Activated CD4-positive, alpha-beta memory T cell treated with anti-CD3 and anti-CD28 coated beads, Interleukin-2, amount 10 ng/mL, durations not matched to agents 7 days and 5 days (primary cell): ENCODE results near the gene GNRH2. TPM values are rescaled to one million over a fixed set of nuclear protein-coding genes. Genes with fewer than 3 reads are reported as not detected.
"Not testable (repeated sequence)": the region's sequence is repeated elsewhere in the genome, so short reads cannot be mapped to it uniquely, and the experiment has no call there.

ENCODE experiments used
- CTCF ChIA-PET: fragments of 350-600 bp; sonication (Branson Sonifier 250); formaldehyde crosslinking; loops from one replicate; lab custom pipeline; 2021; ENCODE audit warnings: antibody characterized with exemption, inconsistent platforms; lab: Charles Lee
- POLR2A ChIA-PET: fragments of 350-600 bp; sonication (Branson Sonifier 250); formaldehyde crosslinking; loops from one replicate; lab custom pipeline; 2021; ENCODE audit warnings: antibody characterized with exemption; lab: Charles Lee
- DNase-seq: peaks from one replicate; pipeline ENCODE4 v3.0.0-alpha.2; 2020
- H3K27ac Mint-ChIP-seq: one replicate; pipeline ENCODE4 v1.8.0; 2021; ENCODE audit warnings: mild to moderate bottlenecking, mixed read lengths
- H3K27me3 Mint-ChIP-seq: one replicate; pipeline ENCODE4 v1.8.0; 2021; ENCODE audit warnings: mixed read lengths
- H3K36me3 Mint-ChIP-seq: one replicate; pipeline ENCODE4 v1.8.0; 2021; ENCODE audit warnings: low read depth, mixed read lengths
- H3K4me1 Mint-ChIP-seq: one replicate; pipeline ENCODE4 v1.8.0; 2021; ENCODE audit warnings: mixed read lengths
- H3K4me3 Mint-ChIP-seq: one replicate; pipeline ENCODE4 v1.8.0; 2021; ENCODE audit warnings: mild to moderate bottlenecking, mixed read lengths
- H3K9me3 Mint-ChIP-seq: one replicate; pipeline ENCODE4 v1.8.0; 2021; ENCODE audit warnings: mixed read lengths
- total RNA-seq, 2 experiments: library from RNA; stranded (reverse); gene quantifications; one replicate each; pipeline ENCODE4 v1.2.3, GENCODE V29; 2021

The GNRH2 gene
- total RNA-seq, 2 experiments from 2014 or later, result 2.3 to 3.0 TPM

DNA sequence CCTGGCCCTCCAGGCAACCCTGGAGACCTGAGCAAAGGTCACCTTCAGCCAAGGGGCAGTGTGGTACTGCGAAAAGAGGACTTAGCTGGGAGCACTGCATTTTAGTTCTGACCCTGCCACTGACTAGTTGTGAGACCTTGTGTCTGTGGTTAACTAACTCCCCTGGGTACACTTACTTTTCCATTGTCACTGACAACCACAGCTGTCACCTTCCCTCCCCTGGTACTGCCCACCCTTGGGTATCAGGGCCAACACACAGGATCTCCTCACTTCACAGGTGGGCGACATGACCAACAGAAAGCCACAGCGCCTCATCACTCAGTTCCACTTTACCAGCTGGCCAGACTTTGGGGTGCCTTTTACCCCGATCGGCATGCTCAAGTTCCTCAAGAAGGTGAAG lies 21.6 kb upstream of the GNRH2 start:
- POLR2A ChIA-PET, result no interaction called here
- CTCF ChIA-PET, result no interaction called here
- H3K27me3 Mint-ChIP-seq, result no peaks in the 10 kb centered on the region
- DNase-seq, result no peak
- peaks cover 2% of the 10 kb centered on the region for H3K4me1 Mint-ChIP-seq
- H3K9me3 Mint-ChIP-seq, result no peaks in the 10 kb centered on the region
- peaks cover 60% of the 10 kb centered on the region for H3K36me3 Mint-ChIP-seq
- H3K4me3 Mint-ChIP-seq, result no peak overlapping the region
- H3K27ac Mint-ChIP-seq, result peak overlapping the region; percentile 3

DNA sequence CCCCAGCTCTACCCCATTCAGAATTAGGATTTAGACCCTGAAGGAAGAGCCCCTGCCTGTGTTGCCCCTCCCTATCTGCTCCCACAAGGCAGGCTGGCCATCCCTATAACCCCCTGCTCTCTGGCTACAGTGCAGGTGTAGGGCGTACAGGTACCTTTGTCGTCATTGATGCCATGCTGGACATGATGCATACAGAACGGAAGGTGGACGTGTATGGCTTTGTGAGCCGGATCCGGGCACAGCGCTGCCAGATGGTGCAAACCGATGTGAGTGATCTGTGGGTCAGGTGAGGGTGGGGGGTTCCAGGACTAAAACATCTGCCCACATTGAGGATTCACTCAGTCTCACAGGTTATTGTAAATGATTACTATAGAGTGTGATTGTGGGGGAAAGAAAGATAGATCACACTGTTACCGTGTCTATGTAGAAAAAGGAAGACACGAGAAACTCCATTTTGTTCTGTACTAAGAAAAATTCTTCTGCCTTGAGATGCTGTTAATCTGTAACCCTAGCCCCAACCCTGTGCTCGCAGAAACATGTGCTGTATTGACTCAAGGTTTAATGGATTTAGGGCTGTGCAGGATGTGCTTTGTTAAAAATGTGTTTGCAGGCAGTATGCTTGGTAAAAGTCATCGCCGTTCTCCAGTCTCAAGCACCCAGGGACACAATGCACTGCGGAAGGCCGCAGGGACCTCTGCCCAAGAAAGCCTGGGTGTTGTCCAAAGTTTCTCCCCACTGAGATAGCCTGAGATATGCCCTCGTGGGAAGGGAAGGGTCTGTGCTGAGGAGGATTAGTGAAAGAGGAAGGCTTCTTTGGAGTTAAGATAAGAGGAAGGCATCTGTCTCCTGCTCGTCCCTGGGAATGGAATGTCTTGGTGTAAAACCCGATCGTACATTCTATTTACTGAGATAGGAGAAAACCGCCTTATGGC lies 20.6 kb upstream of the GNRH2 start:
- DNase-seq, H3K9me3 Mint-ChIP-seq, POLR2A ChIA-PET, H3K27me3 Mint-ChIP-seq, H3K27ac Mint-ChIP-seq, CTCF ChIA-PET, H3K4me1 Mint-ChIP-seq, H3K4me3 Mint-ChIP-seq: not testable (repeated sequence)
- peaks cover 59% of the 10 kb centered on the region for H3K36me3 Mint-ChIP-seq

DNA sequence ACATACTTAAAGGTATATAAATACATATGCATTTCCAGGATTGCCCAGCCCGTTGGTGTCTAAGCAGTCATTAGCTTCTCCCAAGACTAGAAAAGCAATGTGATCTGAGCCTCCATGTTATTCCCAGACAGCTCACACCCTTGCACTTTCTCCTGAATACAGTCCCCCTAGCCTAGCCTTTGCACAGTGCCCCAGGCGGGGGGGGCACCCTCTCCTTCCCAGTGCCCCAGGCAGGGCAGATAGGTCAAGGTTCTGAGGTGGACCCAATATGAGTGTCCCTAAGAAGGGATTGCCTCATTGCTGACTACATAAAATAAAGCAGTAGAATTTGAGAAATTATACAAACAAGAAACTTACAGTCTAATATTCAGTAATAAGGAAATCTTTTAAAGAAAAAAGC lies 15.4 kb upstream of the GNRH2 start:
- H3K4me3 Mint-ChIP-seq, result no peak overlapping the region
- DNase-seq, result no peak
- peaks cover 51% of the 10 kb centered on the region for H3K36me3 Mint-ChIP-seq
- no peak overlapping the region for H3K27ac Mint-ChIP-seq
- H3K27me3 Mint-ChIP-seq, result no peaks in the 10 kb centered on the region
- ChIA-PET CTCF (interaction anchor here (0.6 kb wide), 1 partner anchor 26 kb away, joined by 3 read pairs; no protein-coding TSS in a partner anchor), POLR2A (no interaction called here)
- H3K9me3 Mint-ChIP-seq, result no peaks in the 10 kb centered on the region
- peaks cover 7% of the 10 kb centered on the region for H3K4me1 Mint-ChIP-seq

DNA sequence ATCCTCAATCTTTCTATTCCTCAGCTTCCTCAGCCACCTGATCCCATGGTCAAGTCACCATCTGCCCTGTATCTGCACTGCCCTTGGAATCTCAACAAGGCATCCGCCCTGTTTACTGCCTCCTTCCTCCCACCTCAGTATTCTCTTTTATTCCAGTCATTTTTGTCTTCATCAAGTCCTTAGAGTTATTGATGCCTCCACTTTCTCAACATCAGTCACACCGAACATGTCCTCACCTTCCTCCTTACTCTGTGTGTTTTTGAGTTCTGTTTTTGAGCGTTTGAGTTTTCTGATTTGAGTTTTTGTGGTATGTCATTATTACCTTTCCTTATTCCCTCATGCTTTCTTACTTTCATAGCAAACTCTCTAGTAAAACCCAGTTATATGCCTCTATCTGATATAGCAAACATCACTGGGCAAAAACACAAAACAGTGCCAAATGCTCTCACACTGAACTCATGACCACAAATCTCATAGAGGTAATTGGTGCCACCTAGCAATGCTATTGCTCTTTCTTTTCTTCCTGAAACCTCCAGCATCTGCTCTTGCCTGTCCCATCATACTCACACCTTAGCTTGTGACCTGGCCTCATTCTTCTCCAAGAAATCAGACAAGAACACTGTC lies 11.8 kb upstream of the GNRH2 start:
- ChIA-PET CTCF (no interaction called here), POLR2A (interaction anchor here (1.8 kb wide), 1 partner anchor 12 kb away, joined by 6 read pairs; the partner anchor contains the start of gene GNRH2)
- no peak for DNase-seq
- Mint-ChIP-seq H3K27me3 (no peaks in the 10 kb centered on the region), H3K36me3 (peaks cover 53% of the 10 kb centered on the region), H3K4me3 (no peak overlapping the region), H3K4me1 (peaks cover 7% of the 10 kb centered on the region), H3K9me3 (no peaks in the 10 kb centered on the region), H3K27ac (no peak overlapping the region)

DNA sequence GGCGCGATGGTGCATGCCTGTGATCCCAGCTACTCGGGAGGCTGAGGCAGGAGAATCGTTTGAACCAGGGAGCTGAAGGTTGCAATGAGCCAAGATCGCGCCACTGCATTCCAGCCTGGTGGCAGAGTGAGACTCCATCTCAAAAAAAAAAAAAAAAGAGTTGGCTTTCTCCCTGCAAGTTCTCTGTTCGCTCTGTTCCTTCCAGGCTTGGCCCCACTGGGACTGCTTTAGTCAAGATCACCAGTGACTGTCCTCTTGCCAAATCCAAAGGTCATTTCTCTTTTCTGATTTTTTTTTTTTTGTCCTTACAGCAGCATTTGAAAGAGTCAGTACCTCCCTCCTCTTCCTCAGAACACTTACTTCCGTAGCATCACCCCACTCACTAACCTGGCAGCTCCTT lies 10.8 kb upstream of the GNRH2 start:
- ChIA-PET POLR2A (no interaction called here), CTCF (no interaction called here)
- no peaks in the 10 kb centered on the region for H3K9me3 Mint-ChIP-seq
- H3K27me3 Mint-ChIP-seq, result no peaks in the 10 kb centered on the region
- H3K27ac Mint-ChIP-seq, result no peak overlapping the region
- peaks cover 7% of the 10 kb centered on the region for H3K4me1 Mint-ChIP-seq
- peaks cover 45% of the 10 kb centered on the region for H3K36me3 Mint-ChIP-seq
- no peak for DNase-seq
- H3K4me3 Mint-ChIP-seq, result no peak overlapping the region

DNA sequence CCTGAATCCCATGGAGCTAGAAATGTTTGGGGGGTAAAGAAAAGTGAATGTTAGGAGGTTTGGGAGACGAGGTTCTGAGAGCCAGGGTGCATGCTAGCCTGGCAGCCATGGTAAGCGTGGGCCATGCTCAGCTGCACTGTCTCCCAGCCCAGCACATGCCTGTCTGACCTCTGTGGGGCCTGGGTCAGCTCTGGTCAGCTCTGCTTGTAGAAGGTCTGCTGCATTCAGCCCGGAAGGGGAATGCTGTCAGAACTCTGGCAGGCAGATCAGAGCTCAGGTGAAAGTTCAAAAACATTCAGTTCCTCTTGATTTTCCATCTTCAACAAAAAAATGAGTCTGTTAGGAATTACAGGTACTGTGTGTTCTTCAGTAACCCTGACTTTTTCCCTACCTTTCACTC lies 5.8 kb upstream of the GNRH2 start:
- Mint-ChIP-seq H3K4me1 (peaks cover 21% of the 10 kb centered on the region), H3K27me3 (no peaks in the 10 kb centered on the region), H3K36me3 (peaks cover 50% of the 10 kb centered on the region), H3K27ac (no peak overlapping the region), H3K9me3 (no peaks in the 10 kb centered on the region), H3K4me3 (no peak overlapping the region)
- no peak for DNase-seq
- ChIA-PET POLR2A (no interaction called here), CTCF (no interaction called here)

DNA sequence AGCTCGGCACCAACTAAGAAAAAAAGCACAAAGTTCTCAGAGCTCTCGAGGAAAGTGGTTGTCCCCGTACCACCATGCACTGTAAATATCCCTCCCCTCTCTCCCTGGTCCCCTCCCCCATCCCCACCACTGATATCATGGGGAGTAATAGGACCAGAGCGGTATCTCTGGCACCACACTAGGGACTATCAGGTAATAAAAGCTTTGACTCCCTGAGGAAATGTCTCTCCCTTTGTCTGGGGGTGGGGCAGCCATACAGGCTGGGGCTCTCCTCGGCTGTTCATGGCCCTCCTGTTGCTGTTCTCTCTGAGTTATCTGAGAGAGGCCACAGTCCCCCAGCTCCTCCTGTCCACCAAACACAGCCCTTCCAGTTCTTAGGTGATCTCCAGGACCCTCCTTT lies 5.0 kb upstream of the GNRH2 start:
- H3K27ac Mint-ChIP-seq, result peak overlapping the region; percentile 11
- no peak for DNase-seq
- H3K36me3 Mint-ChIP-seq, result peaks cover 50% of the 10 kb centered on the region
- no peaks in the 10 kb centered on the region for H3K9me3 Mint-ChIP-seq
- no peaks in the 10 kb centered on the region for H3K27me3 Mint-ChIP-seq
- no peak overlapping the region for H3K4me3 Mint-ChIP-seq
- CTCF ChIA-PET, result no interaction called here
- POLR2A ChIA-PET, result no interaction called here
- H3K4me1 Mint-ChIP-seq, result peaks cover 21% of the 10 kb centered on the region

DNA sequence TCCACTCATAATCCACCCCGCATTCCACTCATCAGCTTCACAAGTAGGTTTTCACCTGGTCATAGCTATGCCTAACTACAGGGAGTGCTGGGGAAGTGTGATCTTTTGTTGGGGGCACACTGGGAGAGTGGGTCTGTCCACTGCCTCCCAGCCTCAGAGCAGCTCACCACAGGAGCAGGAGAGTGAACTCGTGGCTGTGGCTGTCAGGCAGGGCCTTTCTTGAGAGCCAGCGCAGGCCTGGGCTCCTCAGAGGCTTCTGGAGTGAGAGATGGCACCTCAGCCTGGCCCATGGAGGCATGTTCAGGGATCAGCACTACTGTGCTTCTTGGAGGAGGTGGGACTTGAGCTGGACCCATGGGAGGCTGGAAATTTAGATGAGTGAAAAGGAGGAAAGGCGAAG lies 4.0 kb upstream of the GNRH2 start:
- POLR2A ChIA-PET, result interaction anchor here (0.9 kb wide), 1 partner anchor 169 kb away, joined by 3 read pairs; no protein-coding TSS in a partner anchor

DNA sequence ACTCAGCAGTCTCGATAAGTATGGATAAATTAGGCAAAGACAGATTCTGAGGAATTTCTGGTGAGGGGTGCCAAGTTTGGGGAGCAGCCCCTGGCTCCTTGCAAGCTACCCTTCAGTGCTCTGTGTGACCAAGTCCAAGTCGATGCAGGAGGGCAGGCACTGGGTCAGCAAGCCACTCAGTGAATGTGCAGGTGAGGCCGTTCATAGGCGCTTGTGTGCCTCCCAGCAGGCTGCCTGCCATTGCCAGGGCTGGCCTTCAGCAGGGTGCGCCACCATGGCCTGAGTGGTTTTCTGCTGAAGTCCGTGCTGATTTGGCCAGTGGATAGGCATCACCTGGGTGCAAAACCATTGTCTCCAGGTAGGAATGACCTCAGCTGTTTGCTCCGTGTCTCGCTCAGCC lies 3.3 kb upstream of the GNRH2 start:
- ChIA-PET POLR2A (no interaction called here), CTCF (interaction anchor here (1.1 kb wide), 1 partner anchor 276 kb away, joined by 4 read pairs; no protein-coding TSS in a partner anchor)
- Mint-ChIP-seq H3K27me3 (no peaks in the 10 kb centered on the region), H3K36me3 (peaks cover 40% of the 10 kb centered on the region), H3K4me1 (peaks cover 23% of the 10 kb centered on the region), H3K4me3 (no peak overlapping the region), H3K27ac (peak overlapping the region; percentile 51), H3K9me3 (no peaks in the 10 kb centered on the region)
- DNase-seq, result no peak

More for the DNA sequence above, 4.0 kb upstream of the GNRH2 start:
- CTCF ChIA-PET, result interaction anchor here (0.6 to 1.1 kb wide), 2 partner anchors 266 to 277 kb away, joined by 4 to 5 read pairs; no protein-coding TSS in a partner anchor
- no peak for DNase-seq
- peak overlapping the region; percentile 36 for H3K27ac Mint-ChIP-seq
- no peaks in the 10 kb centered on the region for H3K27me3 Mint-ChIP-seq
- H3K4me1 Mint-ChIP-seq, result peaks cover 21% of the 10 kb centered on the region
- no peaks in the 10 kb centered on the region for H3K9me3 Mint-ChIP-seq
- peaks cover 45% of the 10 kb centered on the region for H3K36me3 Mint-ChIP-seq
- H3K4me3 Mint-ChIP-seq, result no peak overlapping the region

DNA sequence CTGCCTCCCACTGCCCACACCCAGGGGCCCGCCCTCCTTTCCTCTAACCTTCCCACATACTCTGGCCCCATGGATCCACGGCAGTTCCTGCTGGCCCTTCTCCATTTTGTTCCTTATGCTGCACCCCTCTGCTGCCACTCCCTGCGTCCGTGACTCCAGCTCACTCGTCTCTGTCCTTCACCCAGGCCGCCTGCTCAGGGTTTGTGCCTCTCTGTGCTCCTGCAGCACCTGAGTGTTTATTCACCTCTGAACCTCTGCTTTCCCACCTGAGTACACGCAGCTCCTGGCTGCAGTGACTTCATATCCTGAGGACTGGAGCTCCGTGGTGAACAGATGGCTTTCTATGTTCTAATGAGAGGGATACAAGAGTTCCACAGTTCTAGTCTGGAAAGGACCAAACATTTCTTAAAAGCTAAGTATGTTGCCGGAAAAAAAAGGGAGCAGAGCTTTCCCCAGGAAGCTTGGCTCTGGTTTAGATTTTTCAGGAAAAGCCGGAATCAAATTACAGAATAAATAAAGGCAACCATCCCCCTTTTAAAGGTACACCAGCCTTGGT lies 1.5 kb upstream of the GNRH2 start:
- Mint-ChIP-seq H3K4me3 (no peak overlapping the region), H3K27ac (peak overlapping the region; percentile 64), H3K9me3 (no peaks in the 10 kb centered on the region), H3K27me3 (no peaks in the 10 kb centered on the region), H3K4me1 (peaks cover 31% of the 10 kb centered on the region), H3K36me3 (peaks cover 30% of the 10 kb centered on the region)
- ChIA-PET CTCF (interaction anchor here (2.2 kb wide), 1 partner anchor 11 kb away, joined by 7 read pairs; no protein-coding TSS in a partner anchor), POLR2A (interaction anchor here (0.6 to 1.1 kb wide), 2 partner anchors 196 to 571 kb away, joined by 3 read pairs; partner anchors contain the start of gene SNRPB)
- DNase-seq, result no peak

DNA sequence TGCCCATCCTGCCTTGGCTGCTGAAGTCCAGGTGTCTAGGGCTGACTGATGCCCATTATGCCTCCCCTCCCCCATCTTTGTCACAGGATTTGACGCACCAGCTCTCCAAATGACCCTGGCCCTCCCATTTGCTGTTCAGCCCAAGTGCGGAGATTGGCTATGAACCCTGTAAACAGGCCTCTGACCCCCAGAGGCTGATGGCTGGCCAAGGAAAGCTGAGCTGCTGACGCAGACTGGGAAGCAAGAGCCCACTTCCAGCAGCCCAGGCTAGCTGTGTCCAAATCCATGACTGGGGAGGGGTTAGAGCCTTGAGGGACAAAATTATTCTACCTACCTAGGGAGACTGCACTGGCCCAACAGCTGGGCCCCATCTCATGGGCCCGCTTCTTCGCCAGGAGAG lies 797 bp upstream of the GNRH2 start:
- Mint-ChIP-seq H3K27me3 (no peaks in the 10 kb centered on the region), H3K27ac (no peak overlapping the region), H3K36me3 (peaks cover 35% of the 10 kb centered on the region), H3K4me1 (peaks cover 36% of the 10 kb centered on the region), H3K4me3 (no peak overlapping the region), H3K9me3 (no peaks in the 10 kb centered on the region)
- no peak for DNase-seq
- CTCF ChIA-PET, result interaction anchor here (2.2 kb wide), 1 partner anchor 10 kb away, joined by 7 read pairs; no protein-coding TSS in a partner anchor
- POLR2A ChIA-PET, result interaction anchor here (0.6 to 1.1 kb wide), 2 partner anchors 197 to 572 kb away, joined by 3 read pairs; partner anchors contain the start of gene SNRPB

DNA sequence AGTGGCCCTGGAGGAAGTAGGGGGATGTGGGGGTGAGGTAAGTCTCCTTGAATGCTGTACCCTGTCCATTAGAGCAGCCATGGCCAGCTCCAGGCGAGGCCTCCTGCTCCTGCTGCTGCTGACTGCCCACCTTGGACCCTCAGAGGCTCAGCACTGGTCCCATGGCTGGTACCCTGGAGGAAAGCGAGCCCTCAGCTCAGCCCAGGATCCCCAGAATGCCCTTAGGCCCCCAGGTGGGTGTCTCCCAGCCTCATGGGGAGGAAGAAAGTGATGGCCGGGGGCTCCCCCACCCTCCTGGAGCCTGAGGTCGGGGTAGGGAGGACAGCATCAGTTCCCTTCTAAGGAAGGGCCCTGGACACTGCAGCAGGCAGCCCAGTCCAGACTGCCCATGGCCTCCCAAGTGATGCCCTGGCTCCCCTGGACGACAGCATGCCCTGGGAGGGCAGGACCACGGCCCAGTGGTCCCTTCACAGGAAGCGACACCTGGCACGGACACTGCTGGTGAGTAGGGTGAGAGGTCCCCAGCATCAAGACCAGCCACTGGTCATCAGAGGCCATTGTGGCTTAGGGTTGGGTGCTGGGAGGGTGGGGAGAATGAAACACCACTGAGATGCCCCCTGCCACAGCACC lies 1.0 kb downstream of the GNRH2 start:
- Mint-ChIP-seq H3K27ac (no peak overlapping the region), H3K4me3 (no peak overlapping the region)

More for the DNA sequence above, 1.0 kb downstream of the GNRH2 start:
- Mint-ChIP-seq H3K27me3 (no peaks in the 10 kb centered on the region), H3K9me3 (no peaks in the 10 kb centered on the region), H3K36me3 (peaks cover 39% of the 10 kb centered on the region), H3K4me1 (peaks cover 42% of the 10 kb centered on the region)
- CTCF ChIA-PET, result interaction anchor here (0.9 to 1.5 kb wide), 3 partner anchors 9 to 172 kb away, joined by 3 to 5 read pairs (median 4); partner anchors contain the start of gene PTPRA
- DNase-seq, result no peak
- POLR2A ChIA-PET, result interaction anchor here (0.6 to 1.7 kb wide), 3 partner anchors 14 to 776 kb away, joined by 3 to 6 read pairs (median 3); no protein-coding TSS in a partner anchor
